ENCODE measurements around the gene HNRNPU.

DNA sequence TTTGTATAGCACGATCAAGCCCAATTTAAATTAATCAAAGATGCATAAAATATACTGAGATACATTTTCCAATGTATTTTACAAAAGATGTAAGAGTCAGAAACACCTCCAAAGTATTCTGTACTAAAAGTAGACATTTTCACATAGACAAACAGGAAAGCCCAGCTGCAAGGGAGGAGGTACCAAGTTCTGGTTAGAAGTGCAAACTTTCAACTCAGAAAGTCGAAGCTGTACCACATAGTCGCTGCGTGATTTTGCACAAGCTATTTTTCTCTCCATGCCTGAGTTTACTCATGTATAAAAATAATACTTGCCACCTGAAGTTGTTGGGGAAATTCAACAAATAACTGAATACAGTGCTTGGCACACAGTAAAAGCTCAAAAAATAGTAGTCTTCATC is 5.6 kb upstream of the HNRNPU start:
- TF ChIP-seq, protein P1, sequence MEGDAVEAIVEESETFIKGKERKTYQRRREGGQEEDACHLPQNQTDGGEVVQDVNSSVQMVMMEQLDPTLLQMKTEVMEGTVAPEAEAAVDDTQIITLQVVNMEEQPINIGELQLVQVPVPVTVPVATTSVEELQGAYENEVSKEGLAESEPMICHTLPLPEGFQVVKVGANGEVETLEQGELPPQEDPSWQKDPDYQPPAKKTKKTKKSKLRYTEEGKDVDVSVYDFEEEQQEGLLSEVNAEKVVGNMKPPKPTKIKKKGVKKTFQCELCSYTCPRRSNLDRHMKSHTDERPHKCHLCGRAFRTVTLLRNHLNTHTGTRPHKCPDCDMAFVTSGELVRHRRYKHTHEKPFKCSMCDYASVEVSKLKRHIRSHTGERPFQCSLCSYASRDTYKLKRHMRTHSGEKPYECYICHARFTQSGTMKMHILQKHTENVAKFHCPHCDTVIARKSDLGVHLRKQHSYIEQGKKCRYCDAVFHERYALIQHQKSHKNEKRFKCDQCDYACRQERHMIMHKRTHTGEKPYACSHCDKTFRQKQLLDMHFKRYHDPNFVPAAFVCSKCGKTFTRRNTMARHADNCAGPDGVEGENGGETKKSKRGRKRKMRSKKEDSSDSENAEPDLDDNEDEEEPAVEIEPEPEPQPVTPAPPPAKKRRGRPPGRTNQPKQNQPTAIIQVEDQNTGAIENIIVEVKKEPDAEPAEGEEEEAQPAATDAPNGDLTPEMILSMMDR (IDR thresholded peaks at IDR 0.05), result no peak
- TF ChIP-seq POLR2A (IDR thresholded peaks at IDR 0.05), result no peak
